Stimulated activated CD8-positive, alpha-beta memory T cell treated with anti-CD3 and anti-CD28 coated beads, Interleukin-4, amount 100 ng/mL, for 4 hours (primary cell): ENCODE data around the gene ATG10.

Experiments
- DNase-seq, 2 donors: peaks; one replicate each; pipeline ENCODE4 v3.0.0-alpha.2; 2020; ENCODE audit warnings: low read depth in 2 of 2, low spot score in 1 of 2

ATG10 gene

DNA sequence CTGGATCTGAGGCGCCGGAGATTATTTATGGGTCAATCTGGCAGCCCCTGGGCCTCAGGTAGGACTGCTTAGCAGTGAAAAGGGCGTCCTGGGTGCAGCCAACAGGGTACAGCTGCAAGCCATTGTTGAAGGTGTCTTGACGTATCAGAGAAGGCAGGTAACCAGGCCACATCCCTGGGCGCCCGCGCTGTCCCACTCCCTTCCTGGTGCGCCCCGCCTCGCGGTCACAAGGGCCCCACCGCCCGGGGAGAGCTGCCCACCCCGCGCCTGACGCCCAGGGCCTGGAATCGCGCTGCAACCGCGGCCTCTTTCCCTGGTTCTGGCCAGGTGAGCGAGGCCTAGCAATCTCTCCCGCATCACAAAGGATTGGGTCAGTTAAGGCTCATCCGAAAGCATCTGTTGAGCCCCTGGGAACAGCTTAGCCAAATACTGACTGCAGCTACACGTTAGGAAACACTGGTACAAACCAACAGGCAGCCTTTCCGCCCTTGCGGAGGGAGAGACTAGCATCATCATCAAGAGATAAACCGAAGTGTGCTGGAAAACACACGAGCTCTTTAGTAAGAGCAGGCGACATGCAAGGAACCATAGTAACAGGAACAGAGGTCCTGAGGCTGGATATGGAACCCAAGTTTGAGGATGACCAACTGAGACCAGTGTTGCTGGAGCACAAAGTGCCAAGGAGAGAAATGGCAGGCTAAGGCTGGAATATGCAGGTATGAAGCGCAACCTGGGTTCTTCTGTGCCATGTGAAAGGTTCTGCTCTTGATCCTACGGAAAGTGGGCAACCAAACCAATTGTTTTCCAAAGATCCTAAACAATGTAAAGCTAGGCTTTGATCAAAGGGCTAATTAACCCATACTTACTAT is 302.8 kb downstream of the ATG10 start:
- DNase-seq, result no peak

DNA sequence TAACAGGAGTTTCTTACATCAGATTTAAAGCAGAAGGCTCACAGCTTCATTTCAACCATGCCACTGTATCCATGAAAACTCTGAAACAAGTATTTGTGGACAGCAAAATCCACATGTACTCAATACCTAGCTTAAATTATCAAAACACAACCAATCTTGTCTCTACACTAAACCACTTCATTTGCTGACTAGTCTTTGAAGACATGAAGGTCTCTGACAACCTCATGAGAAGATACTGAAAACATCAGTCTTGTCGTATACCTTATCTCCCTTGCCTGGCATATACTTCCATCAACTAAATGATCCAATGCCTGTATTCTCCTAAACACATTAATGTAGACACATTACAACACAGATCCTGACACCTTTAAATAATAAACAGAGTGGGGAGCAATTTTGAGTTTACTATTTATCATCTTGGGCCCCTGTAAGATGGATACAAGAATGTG is 303.4 kb downstream of the ATG10 start:
- DNase-seq, result no peak

DNA sequence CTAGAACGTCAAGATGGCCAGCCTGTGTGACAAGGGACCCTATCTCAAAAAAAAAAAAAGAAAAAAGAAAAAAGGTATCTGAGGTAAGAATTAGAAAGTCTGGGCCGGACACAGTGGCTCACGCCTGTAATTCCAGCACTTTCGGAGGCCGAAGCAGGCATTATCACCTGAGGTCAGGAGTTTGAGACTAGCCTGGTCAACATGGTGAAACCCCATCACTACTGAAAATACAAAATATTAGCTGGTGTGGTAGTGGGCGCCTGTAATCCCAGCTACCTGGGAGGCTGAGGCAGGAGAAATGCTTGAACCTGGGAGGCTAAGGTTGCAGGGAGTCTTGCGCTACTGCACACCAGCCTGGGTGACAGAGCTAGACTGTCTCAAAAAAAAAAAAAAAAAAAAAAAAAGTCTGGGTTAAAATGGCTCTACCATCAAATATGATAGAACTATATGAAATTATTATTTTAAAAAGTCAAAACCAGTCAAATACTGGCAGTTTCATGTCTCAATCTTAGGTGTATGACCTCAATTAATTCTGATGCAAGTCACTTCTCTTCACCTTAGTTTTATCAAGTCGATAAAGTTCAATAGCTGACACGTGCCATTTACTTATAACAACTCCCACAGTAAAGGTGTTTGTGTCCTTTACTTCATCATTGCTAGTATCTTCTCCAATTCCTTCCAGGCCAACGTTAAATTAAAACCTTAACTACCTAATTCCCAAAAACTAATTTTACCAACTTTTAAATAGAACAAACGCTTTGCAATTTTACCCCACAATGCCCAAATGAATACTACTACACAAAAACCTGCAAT is 305.2 kb downstream of the ATG10 start:
- DNase-seq, result no peak

DNA sequence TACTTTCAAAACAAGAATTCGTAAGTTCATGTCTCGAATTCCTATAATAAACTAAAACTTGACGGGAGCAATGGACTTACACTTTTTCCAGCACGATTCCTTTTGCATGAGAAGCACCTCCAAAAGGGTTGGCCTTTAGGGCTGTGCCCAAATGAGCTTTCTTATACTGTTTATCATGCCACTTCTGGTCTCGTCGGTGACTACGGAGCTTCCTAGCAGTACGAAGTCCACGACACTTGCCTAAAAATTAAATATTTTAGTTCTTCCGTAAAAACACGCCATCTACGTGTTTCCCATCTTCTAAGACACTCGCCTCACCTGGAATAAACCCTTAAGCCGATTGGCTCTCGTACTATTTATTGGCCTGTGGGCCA is 305.8 kb downstream of the ATG10 start:
- no peak for DNase-seq

DNA sequence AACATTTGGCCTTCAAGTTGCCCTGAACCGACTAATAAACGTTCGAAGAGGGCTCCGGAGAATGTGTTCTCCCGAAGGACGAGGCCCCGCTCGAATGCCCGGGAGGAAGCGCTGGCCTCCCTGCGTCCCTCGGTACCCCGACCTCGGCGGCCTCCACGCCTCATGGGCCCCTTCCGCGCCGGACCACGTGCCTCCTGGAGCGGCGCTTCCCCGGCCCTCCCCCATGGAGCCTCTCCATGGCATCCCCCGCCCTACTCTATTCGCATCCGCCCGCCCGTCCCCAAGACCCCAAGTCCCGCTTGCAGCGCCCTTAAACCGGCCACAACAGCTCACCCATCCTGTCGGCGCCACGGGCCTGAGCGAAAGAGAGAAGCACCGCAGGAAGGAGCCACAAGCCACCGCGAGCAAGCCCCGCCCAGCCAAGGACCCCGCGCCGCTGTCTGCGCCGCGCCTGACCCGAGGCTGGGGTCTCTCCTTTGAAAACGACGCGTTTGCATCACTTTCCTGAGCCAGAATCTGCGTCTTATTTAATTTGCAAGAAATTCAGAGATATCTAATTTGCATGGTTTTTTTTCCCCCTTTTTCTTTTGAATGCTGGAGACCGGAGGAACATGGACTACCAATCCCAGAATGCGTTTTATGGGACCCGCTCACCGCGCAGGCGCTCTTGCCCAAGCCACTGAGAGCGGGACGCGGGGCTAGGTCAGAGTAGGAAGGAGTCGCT is 306.3 kb downstream of the ATG10 start, which contains the start of gene RPS23:
Gene RPS23 (minus strand): TSS at position 368 of the 724 bp plus-strand sequence. CDS start 31 bp downstream, at position 337.
- DNase-seq, result peak; percentile 74 to 77

DNA sequence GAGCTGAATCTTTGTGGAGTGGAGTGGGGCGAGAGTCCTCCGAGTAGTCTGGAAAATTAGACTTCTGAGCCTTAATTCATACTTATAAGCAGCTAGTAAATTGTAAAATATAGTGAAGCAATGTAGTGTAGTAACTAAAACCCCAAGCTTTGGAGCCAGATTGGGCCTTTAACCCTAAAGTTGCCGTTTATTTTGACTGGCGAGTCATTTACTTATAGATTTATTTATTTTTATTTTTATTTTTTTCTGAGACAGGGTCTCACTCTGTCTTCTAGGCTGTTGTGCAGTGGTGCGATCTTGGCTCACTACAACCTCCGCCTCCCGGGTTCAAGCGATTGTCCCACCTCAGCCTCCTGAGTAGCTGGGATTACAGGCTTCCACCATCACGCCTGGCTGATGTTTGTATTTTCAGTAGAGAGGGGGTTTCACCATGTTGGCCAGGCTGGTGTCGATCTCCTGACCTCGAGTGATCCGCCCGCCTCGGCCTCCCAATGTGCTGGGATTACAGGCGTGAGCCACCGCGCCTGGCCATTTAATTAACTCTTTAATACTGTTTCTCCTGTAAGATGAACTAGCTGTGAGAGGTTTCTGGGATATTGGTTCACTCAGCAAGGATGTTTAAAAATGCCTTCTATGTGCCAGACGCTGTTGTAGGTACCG is 307.0 kb downstream of the ATG10 start:
- no peak for DNase-seq

DNA sequence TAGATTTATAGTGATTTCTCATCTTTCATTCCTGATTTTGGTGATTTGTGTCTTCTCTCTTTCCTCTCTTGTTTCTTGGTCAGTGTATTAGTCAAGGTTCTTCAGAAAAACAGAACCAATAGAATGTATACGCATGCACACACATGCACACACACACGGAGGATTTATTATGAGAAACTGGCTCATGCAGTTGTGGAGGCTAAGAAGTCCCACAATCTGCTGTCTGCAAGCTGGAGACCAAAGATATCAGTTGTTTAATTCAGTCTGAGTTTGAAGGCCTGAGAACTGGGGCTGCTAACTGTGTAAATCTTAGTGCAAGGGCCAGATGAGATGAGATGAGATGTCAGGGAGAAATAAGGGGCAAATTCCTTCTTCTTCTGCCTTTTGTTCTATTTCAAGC is 312.1 kb downstream of the ATG10 start:
- DNase-seq, result no peak

DNA sequence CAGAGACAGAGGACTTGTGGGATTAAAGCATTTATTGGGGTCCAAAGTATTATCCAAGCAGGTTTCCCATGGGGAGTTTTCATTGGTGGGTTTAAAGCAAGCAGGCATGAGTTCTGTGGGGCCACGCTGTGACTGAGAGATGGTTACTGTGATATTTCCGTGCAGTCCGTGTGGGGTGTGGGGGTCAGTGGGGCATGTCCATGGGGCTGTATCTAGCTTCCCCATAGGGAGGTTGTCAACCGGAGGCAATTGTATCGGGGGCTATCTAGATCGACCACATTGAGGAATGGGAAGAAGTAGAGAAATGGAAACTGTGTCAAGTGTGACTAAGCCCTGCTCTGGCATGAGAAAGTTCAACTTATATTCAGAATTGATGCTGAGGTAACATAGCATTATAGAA is 313.4 kb downstream of the ATG10 start:
- DNase-seq, result no peak

DNA sequence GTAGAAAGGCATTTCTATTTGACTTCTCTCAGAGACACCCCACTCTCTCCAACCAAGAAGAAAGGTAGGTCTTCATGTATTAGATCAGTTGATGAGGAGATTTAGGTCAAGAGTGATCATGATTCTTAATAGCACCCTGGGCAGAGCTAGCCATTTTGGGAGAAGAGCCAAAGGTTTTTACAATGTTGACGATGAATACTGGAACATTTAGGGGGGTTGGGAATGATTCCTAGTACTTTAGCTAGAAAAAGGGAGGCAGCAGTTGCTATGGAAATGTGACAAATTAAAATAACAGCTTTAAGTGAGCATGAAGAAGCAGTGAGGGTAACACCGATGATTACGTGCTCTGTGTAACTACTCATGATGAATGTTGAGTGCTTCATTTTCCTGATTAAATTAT is 315.8 kb downstream of the ATG10 start:
- DNase-seq, result no peak

DNA sequence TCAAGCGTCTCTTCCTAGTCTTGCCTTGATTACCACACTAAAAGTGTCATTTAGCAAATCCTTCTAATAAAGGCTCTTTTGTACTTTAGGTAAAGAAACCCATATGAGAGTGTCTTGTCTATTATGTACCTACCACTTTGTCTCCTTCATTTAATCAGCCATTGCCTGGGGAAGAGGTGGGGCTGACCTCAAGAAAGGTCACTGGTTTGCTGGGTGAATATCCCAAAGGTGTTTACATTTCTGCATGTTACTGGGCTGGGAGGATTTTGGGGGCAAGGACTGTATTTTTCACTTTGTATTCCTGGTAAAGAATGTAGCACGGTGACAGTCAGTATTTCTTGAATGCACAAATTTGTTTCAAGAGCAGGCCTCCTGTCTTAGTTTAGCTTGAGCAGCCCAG is 318.2 kb downstream of the ATG10 start:
- no peak for DNase-seq

DNA sequence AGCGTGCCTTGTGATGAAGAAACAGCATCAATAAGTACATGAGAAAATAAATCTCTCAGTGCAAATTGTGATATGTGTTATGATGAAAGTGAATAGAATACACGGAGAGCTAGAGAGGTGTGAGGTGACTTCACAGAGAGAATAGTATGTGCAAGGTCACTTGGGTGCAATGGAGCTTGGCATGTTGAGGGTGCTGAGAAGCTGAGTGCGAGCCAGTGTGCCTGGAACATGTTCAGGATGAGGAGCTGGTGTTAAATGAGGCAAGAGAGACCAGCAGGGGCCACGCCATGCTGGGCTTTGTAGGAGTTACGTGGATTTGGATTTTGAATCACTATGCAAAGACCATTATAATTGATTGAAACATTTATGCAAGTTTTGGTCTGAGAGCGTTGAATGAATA is 319.1 kb downstream of the ATG10 start:
- no peak for DNase-seq

DNA sequence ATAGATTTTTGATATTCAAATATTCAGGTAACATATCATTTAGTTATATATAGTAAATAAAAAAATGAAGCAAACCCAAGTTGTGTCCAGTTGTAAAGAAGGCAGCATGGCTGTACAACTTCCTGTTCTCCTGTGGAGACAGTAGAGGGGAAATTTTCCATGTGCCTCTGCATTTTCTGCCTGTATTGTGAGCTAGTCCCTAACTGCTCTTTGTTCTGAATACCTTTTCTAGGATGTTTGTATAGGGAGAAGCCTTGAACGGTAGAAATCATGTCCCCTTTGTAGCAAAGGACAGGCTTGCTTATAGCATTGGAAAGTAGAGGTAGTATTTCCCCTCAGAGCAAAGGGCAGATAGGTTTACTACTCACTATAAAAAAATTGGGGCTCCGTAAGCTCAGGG is 319.6 kb downstream of the ATG10 start:
- DNase-seq, result no peak

DNA sequence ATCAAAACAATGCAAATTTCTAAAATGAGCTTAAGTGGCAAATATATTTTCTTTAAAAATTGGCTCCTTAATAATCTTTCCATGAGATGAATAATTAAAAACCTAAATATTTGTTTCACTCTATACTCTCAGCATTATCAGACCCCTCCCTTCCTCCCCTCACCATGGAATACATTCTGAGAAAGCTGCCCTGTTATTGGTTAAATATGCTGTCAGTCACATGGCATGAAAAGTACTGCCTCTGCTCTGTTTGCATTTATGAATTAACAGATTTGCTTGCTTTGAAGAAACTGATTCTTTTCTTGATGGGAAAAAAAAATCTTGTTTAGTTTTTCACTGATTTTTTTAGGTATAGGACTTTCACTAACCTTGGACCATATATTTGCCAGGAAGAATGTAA is 323.3 kb downstream of the ATG10 start:
- no peak for DNase-seq

DNA sequence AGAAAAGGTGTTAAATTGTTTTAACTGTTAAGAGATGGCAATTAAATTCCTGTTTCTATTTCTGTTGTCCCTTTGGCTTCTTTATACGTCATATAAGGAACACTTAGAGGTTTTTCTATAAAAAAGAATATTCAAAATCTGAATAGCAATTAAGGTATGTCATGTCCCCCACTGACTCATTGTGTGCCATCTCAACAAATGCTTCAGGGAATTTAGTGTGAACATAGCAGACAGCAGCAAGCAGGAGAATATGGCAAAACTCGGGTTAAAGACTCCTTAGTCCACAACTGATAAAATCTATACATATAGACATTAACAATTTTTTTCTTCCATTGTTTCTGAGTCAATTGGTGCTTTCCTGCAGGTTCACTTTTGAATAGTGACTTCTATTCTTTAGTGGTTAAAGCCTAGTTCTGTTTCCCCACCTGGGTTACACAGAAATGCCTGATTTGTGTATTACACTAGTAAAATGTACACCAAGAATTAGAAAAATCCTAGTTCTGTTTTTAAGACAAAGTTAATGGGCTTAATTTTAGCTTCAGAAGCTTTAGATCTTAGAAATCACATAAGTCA is 324.2 kb downstream of the ATG10 start:
- DNase-seq, result no peak

DNA sequence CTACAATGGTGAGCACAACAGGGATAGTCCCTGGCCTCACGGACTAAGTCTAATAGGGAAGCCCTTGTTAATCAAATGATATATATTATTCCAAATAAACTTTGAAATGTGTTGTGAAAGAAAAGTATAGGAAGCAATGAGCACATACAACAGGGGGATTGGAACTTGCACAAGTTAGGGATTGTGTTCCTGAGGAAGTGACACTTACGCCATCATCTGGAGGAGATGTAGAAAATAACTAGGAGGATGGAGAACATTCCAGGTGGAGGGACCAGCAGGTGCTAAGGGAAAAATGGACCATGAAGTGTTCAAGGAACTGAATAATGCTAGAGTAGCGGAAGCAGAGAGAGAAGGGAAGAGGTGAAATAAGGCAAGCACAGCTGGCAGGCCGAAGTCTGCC is 325.1 kb downstream of the ATG10 start:
- DNase-seq, result no peak

DNA sequence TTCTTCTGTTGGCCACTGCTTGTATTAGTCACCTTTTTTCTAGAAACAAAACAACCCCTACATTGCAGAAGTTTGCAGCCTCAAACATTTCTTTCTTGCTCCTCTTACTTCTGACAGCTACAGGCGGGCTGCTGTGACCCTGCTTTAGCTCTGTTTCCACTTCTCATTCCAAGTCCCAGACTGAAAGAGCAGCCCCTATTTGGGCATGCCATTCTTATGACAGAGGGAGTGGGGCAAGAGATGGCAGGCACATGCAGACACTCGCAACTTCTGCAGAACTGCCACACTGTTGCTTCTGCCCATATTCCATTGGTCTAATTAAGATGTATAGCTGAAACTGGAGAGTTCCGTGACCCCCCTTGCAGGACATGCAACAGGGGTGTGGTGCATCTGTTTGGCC is 325.9 kb downstream of the ATG10 start:
- DNase-seq, result no peak

DNA sequence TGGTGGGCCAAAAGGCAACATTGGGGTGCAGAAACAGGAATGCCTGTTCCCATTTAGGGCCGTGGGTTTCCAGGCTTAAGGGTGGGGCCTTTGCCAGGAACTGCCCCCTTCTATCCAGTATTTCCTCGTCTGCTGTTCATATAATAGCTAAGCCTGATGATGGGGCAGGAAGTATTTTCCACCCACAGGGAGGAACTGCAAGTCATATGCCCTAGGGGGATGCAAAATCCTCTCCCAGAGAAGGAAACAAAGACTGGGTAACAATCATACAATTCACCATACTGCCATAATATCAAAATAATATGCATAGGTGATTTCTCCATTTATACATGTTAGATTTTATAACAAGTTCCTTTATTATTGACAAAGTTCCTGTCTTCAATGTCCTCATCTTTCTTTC is 326.8 kb downstream of the ATG10 start:
- no peak for DNase-seq

DNA sequence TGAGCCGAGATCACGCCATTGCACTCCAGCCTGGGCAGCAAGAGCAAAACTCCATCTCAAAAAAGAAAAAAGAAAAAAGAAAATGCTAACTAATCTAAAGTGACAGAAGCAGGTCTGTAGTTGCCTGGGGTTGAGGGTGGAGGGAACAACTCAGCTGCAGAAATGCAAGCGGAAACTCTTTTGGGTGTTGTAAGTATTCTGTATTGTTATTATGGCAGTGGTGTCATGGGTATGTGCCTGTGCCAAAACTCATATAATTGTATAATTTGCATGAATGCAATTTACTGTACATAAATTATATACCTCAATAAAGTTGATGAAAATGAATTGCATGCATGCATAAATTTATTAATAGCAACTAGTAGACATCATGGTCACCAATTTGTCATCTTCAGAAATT is 329.4 kb downstream of the ATG10 start:
- DNase-seq, result no peak
